ENCODE measurements around the gene HTR4. TPM values are rescaled to one million over a fixed set of nuclear protein-coding genes. Genes with fewer than 3 reads are reported as not detected.

The HTR4 gene
- polyA plus RNA-seq, 1 experiment = not detected

DNA sequence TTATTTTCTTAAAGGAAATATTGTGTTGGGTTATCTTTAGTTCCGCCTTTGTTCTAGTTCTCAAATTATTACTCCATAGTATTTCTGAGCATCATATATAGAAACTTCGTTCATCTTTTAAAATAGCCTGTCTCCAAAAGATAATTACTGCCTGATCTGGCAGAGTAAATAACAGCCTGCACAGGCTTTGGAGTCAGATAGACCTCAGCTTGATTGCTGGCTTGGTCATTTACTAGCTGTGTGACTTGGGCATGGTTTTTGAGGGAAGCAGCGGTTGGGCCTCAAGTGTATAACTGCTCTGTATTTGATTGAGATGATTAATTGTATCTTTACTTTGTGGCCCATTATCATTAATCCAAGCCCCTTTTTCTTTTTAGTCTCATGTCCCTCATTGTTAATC is 220.5 kb downstream of the HTR4 start:
- peaks cover 1% of the 10 kb centered on the region; the same call in 1 of the 2 replicates for H3K36me3 ChIP-seq (ENCODE audit: control insufficient read depth, insufficient read depth, low read length)

More for the DNA sequence above, 220.5 kb downstream of the HTR4 start:
- DNase-seq (ENCODE audit: low read depth) = no peak
- Histone ChIP-seq H3K4me3 (ENCODE audit: low read depth, low read length) (no peak overlapping the region), H3K27me3 (ENCODE audit: control insufficient read depth, insufficient read depth, low read length) (no peaks in the 10 kb centered on the region)
- ChIA-PET POLR2A (no interaction called here), CTCF (no interaction called here)
- TF ChIP-seq, protein P1, sequence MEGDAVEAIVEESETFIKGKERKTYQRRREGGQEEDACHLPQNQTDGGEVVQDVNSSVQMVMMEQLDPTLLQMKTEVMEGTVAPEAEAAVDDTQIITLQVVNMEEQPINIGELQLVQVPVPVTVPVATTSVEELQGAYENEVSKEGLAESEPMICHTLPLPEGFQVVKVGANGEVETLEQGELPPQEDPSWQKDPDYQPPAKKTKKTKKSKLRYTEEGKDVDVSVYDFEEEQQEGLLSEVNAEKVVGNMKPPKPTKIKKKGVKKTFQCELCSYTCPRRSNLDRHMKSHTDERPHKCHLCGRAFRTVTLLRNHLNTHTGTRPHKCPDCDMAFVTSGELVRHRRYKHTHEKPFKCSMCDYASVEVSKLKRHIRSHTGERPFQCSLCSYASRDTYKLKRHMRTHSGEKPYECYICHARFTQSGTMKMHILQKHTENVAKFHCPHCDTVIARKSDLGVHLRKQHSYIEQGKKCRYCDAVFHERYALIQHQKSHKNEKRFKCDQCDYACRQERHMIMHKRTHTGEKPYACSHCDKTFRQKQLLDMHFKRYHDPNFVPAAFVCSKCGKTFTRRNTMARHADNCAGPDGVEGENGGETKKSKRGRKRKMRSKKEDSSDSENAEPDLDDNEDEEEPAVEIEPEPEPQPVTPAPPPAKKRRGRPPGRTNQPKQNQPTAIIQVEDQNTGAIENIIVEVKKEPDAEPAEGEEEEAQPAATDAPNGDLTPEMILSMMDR (IDR thresholded peaks at IDR 0.05; ENCODE audit: insufficient read depth, low read depth, low read length) = no peak

Other genes starting within 250 kb of the HTR4 start
- gene ADRB2, start 172.1 kb upstream of the HTR4 start, polyA plus RNA-seq (2011; rRNA removed) = 0.58 and 0.64 TPM in 2 replicates

Measured in BJ (cell line).